Measurements from ENCODE around the gene RPS16.
"Not testable (repeated sequence)": the region's sequence is repeated elsewhere in the genome, so short reads cannot be mapped to it uniquely, and the experiment has no call there.

The RPS16 gene

DNA sequence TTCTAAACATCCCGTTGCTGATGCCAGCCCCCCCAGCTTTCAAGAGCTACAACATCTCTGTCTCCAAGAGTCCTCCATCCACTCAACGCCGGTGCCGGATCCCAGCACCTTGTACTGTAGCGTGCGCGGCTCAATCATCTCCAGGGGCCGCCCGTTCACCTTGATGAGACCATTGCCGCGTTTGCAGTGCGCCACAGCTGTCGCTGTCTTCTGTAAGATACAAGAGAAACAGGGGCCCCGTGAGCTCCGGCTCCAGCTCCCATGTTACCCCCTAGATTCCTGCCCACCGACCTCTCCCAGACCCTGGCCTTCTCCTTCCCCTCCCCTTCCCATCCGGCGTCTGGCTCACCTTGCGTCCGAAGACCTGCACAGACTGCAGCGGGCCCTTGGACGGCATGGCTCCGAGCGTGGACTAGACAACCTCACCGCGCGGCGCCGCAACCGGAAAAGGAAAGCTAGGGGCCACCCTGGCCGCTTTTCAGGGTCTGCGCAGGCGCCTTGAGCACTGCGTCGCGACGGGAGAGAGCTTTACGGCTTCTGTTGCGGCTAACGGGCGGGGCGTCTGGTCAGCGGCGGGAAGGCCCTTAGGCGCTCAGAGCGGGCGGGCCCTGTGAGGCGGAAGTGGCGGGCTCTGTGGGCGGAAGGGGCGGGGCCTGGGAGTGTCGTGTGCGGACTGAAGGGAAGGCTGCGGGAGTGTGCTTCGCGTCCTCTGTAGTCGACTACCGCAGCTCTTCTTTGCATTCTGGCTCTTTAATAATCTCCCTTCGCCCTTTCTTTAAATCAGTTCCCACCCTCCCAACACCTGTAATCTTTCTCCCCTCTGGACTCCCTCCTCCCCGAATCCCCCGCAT, at the start of gene RPS16:
Gene RPS16 (minus strand): TSS at position 451 of the 851 bp plus-strand sequence. CDS start 54 bp downstream, at position 397.
- peak; percentile 99 for DNase-seq (ENCODE audit: low read depth, low spot score)

DNA sequence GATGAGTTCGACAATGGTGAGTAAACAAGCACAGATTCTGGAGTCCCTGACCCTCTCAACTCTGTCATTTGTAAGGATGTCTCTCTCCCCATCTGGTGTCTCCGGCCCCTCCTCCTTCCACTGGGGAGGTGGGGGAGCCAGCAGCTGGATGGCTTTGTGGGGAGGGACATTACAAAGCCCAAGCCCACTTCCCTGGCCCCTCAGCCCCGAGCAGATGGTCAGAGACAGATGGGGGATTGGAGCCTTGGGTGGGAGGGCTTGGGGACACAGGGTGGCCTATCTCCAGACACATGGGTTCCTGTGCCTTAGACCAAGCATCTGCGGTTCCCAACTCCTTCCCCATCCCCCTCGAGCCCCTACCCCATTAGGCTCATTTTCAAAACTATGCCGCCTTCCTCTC, 47.4 kb upstream of the RPS16 start:
- no peak for DNase-seq (ENCODE audit: low read depth, low spot score)

DNA sequence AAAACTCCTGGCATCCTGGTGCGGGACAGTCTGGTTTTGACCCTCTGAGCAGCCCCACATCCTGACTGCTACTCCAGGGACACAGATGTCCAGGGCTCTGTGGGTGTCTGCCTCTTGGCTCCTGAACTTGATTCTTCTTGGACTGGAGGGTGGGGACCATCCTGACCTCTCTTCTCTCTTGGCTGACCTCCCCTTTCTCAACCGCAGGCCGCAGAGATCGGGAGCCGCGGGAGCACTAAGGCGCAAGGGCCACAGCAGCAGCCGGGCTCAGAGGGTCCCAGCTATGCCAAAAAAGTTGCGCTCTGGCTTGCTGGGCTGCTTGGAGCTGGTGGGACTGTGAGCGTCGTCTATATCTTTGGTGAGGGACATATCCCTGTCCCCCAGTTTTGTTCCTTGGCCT, 45.9 kb upstream of the RPS16 start:
- DNase-seq (ENCODE audit: low read depth, low spot score) = no peak

DNA sequence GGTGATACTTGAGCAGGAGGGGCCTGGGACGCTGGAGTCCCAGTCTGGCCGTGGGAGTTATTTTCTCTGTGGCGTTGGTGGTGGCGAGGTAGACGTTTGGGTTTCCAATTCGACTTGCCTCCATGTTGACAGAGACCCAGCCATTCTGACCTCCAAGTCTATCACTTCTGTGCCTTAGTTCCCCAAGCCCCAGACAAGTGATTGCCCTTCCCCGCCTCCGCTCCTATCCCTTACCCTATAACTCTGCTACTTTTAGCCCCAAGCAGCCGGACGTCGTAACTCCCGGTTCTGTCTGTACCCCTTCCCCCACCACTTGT, 45.4 kb upstream of the RPS16 start:
- DNase-seq (ENCODE audit: low read depth, low spot score) = no peak

DNA sequence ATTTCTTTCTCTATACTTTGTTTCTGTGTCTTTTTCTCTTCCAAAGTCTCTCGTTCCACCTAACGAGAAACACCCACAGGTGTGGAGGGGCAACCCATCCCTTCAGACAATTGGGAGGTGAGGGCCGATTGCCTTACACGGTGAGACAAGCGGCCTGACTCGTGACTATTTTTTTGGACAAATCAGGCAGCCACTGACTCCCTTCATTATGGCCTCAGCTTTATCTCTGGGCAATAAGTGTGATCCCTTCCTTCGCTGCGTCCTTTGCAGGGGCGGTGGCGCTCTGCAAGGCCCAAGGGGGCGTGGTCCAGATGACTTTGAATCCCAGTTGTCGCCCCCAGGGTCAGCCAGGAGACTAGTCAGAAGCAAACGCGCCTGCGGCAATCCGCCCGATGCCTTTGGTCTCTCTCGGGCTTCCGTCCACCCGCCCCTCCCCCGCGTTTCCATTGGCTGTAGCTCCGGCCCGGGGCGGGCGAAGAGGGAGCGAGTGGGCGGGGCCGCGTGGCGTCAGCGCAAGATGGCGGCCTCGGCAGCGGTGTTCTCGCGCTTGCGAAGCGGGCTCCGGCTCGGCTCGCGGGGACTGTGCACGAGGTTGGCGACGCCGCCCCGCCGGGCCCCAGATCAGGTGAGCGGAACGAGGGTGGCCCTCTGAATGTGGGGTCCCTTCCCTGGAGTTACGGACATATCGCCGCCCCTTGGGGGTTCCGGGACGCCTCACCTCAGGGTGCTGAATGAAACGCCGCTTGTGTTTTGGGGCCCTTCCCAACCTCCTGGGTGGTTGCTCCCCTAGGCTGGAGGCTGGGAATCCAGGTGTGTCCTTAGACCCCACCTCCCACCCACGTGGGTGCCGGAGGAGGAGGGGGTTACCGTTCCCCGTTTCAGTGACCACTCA, 44.8 kb upstream of the RPS16 start, which contains the start of gene TIMM50:
Gene TIMM50 (plus strand): TSS at position 502 of the 892 bp plus-strand sequence. CDS start 16 bp downstream, at position 518.
- DNase-seq (ENCODE audit: low read depth, low spot score) = peak; percentile 94

DNA sequence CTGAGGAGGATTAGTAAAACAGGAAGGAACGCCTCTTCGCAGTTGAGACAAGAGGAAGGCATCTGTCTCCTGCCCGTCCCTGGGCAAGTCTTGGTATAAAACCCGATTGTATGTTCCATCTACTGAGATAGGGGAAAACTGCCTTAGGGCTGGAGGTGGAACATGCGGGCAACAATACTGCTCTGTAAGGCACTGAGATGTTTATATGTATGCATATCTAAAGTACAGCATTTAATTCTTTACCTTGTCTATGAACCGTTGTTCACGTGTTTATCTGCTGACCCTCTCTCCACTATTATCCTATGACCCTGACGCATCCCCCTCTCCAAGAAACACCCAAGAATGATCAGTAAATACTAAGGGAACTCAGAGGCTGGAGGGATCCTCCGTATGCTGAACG, 44.2 kb upstream of the RPS16 start:
- no peak for DNase-seq (ENCODE audit: low read depth, low spot score)

DNA sequence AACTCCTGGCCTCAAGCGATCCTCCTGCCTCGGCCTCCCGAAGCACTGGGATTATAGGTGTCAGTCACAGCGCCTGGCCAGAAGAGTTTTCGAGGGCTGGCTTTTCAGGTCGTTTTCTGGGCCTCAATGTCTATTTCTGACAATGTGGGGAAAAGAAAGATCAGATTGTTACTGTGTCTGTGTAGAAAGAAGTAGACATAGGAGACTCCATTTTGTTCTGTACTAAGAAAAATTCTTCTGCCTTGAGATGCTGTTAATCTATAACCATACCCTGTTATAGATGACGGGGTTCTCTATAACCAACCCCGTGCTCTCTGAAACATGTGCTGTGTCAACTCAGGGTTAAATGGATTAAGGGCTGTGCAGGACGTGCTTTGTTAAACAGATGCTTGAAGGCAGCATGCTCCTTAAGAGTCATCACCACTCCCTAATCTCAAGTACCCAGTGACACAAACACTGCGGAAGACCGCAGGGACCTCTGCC, 43.6 kb upstream of the RPS16 start:
- DNase-seq (ENCODE audit: low read depth, low spot score) = not testable (repeated sequence)

DNA sequence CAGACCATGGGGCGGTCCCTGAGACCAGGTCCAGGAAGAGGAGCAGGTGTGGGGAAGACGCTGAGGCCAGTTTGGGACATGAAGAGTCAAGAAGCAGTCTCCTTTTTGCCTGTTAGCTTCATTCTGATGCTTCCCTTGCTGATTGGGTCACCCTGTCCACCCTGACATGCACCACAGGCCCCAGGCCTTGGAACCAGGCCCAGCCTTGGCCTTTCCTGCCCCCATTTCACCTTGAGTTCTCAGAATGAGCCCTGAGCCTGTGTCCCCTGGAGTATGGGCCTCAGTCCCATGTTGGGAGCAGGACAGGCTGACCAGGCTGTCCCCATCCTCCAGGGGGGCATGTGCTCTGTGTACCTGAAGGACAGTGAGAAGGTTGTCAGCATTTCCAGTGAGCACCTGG, 40.0 kb upstream of the RPS16 start:
- no peak for DNase-seq (ENCODE audit: low read depth, low spot score)

DNA sequence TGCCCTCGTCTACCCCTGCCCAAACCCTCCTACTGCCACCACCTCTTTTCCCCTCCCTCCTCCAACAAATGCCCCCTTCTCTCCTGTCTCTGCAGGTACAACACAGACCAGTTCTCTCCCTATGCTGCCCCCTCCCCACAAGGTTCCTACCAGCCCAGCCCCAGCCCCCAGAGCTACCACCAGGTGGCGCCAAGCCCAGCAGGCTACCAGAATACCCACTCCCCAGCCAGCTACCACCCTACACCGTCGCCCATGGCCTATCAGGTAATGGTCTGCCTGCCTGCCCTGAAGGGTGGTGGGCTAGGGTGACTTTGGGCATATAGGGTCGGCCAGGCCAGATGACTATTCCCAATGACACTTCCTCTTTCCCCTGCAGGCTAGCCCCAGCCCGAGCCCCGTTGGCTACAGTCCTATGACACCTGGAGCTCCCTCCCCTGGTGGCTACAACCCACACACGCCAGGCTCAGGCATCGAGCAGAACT, 38.4 kb upstream of the RPS16 start:
- peak; percentile 48 for DNase-seq (ENCODE audit: low read depth, low spot score)

DNA sequence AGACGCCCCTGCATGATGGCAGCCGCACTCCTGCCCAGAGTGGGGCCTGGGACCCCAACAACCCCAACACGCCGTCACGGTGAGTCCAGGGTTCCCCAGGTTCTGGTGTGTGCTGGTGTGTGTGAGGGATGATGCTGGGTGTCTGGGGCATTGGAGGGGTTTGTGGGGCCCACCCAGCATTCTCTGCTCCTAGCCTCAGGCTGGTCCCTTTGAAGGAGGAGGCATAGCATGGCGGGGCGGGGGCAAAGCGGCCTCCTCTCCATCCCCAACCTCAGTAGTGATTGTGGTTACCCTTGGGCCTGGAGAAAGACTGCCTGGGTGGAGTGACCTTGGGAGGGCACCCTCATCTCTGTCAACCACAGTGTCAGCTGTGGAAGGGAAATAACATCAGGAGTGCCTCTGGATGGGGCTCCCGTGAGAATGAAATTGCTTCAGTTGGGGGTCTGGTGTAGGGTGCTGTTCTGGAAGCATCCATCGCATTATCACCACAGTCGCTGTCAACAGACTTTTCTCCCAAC, 37.8 kb upstream of the RPS16 start:
- DNase-seq (ENCODE audit: low read depth, low spot score) = no peak

DNA sequence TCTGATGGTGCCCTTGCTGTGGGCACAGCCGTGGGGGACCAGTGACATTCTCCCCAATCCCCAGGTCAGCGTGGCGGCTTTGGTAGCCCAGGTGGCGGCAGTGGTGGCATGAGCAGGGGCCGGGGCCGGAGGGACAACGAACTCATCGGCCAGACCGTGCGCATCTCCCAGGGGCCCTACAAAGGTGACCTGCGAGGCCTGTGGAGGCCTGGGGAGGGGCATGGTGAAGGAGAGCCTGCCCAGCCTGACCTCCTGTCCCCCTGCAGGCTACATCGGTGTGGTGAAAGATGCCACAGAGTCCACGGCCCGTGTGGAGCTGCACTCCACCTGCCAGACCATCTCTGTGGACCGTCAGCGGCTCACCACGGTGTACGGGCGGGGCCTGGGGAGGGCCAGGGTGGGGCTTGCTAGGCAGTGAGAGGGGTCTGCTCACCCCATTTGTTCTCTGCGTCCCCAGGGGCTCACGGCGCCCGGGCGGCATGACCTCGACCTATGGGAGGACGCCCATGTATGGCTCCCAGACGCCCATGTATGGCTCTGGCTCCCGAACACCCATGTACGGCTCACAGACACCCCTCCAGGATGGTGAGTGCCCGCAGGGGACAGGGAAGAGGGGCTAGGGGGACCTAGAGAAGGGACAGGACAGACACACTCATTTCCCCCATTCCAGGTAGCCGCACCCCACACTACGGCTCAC, 37.1 kb upstream of the RPS16 start:
- no peak for DNase-seq (ENCODE audit: low read depth, low spot score)

DNA sequence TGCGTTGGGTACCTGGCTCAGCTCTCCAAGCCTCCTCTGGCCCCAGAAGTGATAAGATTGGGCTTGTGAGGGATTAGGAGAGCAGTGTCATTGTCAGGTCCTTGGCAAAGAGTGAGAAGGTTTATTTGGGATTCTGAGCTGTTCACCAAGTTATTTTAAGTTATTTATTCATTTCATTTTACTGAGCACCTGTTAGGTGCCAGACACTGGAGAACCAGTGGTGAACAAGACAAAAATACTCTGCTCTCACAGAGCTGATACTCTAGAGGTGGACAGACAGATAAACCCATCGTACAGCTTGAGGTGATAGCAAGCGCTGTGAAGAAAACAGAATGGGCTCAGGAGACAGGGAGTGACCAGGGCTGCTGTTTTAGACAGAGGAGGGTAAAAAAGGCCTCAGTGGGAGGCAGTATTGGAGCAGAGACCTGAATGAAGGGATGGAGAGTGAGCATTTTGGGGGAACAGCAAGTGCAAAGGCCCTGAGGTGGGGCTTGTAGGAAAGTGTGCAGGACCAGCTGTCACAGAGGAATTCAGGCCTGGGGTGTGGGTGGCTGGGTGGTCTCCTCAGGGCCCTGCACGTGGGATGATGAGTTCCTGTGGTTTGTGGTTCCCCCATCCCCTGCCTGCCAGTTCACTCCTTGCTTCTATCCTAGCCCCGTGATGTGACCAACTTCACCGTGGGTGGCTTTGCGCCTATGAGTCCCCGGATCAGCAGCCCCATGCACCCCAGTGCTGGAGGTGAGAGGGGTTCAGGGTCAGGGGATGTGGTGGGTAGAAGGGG, 36.2 kb upstream of the RPS16 start:
- DNase-seq (ENCODE audit: low read depth, low spot score) = no peak

DNA sequence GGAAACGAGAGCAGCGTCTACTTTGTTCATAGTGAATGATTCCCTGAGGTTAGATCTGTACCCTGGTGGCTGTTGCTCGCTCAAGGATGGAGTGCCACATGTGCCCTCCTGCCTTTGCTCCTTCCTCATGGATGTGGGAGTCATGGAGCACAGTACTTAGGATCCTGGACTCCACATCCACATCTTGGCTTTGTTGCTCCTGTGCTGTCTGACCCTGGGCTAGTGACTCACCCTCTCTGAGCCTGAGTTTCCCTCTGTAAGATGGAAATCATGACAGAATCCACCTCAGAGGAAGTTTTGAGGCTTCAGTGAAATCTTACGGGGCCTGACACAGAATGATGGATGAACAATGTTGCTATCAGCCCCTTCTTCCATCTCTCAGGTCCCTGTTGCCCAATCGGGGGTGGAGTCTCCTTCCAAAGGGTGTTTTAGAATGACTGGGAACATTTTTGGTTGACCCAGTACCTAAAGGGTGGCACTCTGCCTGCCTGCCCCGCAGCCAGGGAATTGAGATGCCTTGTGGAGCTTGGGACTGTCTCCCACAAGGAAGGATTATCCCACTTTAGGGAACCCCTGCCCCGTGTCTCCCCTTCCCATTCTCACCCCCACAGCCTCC, 35.1 kb upstream of the RPS16 start:
- no peak for DNase-seq (ENCODE audit: low read depth, low spot score)

DNA sequence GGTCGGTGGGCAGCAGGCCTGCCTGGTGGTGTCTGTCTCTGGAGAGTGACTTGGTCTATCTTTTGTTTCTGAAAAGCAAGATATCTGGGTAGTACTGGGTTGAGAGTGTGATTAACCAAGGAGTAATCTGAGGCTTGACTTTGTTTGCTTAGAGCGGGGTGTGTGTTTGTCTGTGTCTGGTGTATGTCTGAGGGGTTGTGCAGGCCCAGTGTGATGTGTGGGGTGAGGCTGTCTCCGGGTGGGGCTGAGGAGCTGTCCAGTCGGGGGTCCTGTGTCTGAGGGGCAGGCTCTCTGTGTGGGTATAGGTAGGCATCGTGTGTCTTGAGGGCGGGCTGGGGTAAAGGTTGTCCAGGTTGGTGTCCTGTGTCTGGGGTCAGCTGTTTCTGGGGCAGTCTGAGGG, 33.8 kb upstream of the RPS16 start:
- no peak for DNase-seq (ENCODE audit: low read depth, low spot score)

DNA sequence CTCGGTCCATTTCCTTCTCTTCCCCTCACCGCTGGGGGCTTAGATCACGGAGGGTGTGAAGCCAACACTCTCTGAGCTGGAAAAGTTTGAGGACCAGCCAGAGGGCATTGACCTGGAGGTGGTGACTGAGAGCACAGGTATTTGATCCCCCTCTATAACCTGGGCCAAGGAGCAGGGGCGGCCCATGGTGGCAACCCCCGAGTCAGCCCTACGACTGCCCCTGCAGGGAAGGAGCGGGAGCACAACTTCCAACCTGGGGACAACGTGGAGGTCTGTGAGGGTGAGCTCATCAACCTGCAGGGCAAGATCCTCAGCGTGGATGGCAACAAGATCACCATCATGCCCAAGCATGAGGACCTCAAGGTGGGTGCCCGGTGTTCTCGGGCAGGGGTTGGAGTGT, 33.3 kb upstream of the RPS16 start:
- DNase-seq (ENCODE audit: low read depth, low spot score) = no peak

DNA sequence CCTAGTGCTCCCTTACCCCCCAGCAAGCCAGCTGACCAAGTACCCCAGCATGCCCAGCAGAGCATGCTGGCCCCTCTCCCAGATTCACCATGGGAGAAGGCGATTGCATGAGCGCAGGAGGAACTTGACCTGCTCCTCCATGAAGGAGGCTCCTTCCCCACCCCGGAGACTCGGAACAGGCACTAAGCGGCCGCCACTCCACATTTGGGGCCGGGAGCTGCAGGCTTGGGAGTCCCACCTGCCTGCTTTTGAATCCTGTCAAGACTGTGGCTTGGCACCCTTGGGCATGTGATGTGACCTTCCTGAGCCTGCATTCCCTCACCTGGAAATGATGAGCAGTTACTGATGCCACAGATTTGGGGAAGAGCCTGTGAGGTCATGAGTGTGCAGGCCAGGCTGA, 32.2 kb upstream of the RPS16 start:
- DNase-seq (ENCODE audit: low read depth, low spot score) = no peak

DNA sequence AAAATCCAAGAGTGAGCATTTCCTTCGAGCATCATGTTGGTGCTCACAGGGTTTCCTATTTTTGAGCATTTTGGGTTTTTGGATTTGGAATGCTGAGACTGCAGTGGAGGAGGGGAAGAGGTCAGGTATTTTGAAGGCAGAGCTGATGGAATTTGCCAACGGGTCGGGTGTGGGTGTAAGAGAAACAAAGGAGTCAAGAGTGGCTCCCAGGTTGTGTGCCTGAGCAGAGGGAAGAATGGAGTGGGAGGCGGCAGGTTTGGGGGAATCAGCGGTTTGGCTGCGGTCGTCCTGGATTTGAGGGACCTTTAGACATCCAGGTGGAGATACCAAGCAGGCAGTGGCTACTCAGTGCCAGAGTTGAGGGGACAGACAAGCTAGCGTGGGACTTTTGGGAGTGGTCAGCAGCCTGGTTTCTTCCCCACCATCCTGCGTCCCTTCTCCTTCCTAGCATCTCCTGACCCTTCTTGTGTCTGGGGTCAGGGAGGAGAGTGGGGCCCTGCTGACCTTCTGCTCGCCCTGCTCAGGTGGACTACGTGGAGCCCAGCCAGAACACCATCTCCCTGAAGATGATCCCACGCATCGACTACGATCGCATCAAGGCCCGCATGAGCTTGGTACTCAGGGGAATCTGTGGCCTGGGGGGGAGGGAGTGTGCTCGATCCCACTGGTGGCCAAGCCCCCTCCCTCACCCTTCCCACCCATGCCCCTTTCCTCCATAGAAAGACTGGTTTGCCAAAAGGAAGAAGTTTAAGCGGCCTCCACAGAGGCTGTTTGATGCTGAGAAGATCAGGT, 30.4 kb upstream of the RPS16 start:
- no peak for DNase-seq (ENCODE audit: low read depth, low spot score)

DNA sequence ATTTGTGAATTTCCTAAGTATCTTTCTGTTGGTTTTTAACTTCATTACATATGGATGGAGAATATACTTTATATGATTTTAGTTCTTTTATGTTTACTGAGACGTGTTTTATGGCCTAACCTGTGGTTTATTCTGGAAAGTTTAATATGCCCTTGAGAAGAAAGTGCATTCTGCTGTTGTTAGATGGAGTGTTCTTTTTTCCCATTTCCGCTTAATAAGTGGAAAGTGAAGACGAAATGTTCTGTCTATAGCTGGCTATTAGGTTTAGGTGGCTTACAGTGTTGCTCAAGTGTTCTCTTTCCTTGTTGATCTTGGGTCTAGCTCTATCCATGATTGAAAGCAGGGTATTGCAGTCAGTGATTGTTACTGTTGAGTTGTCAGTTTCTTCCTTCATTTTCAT, 27.7 kb upstream of the RPS16 start:
- DNase-seq (ENCODE audit: low read depth, low spot score) = no peak

DNA sequence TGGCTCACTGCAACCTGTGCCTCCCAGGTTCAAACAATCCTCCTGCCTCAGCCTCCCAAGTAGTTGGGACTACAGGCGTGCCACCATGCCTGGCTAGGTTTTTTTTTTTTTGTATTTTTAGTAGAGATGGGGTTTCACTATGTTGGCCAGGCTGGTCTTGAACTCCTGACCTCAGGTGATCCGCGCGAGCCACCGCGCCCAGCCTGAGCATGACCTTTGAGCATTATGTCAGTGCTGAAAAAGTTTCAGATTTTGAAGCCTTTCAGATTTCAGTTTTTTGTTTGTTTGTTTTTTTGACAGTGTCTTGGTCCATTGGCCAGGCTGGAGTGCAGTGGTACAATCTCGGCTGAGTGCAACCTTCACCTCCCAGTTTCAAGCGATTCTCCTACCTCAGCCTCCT, 15.5 kb upstream of the RPS16 start:
- DNase-seq (ENCODE audit: low read depth, low spot score) = not testable (repeated sequence)
